ENCODE results near the gene HIP1R. TPM values are rescaled to one million over a fixed set of nuclear protein-coding genes. Genes with fewer than 3 reads are reported as not detected.

HIP1R gene
- total and polyA plus RNA-seq, 10 of the 15 experiments (the other 5 are each of a cell fraction or from before 2014, with no cell fraction given), result 0.18 to 27.7 (median 11.7) TPM

GRCh38 chr12:122789637-122790036 lies 45.6 kb upstream of the HIP1R start:
- in situ Hi-C loops (cut with MboI) (loop anchor here (5.0 kb wide), 1 partner anchor 163 kb away; no protein-coding TSS in a partner anchor), intact Hi-C loops (cut with micrococcal nuclease; ENCODE audit: unreplicated experiment) (loop anchor here (5.0 kb wide), 1 partner anchor 48 kb away; the partner anchor contains the start of gene HIP1R)
- Histone ChIP-seq H2AFZ (ENCODE audit: control insufficient read depth, low read depth, low read length) (no peak overlapping the region), H3K27ac (ENCODE audit: control insufficient read depth, insufficient read depth) (no peak overlapping the region), H3K79me2 (ENCODE audit: control insufficient read depth, insufficient read depth, low read length) (no peaks in the 10 kb centered on the region), H3K36me3 (ENCODE audit: control insufficient read depth in 2 of 2, insufficient read depth in 2 of 2, low read length in 1 of 2) (no peaks in the 10 kb centered on the region), H3K27me3 (replicated peaks in 1 of 2; ENCODE audit: control insufficient read depth in 2 of 2, insufficient read depth in 2 of 2, low read length in 1 of 2) (no peaks in the 10 kb centered on the region), H3K4me3 (no peak overlapping the region), H3K4me1 (ENCODE audit: control insufficient read depth, insufficient read depth, low read length) (peaks cover 10% of the 10 kb centered on the region), H3K9me3 (replicated peaks; ENCODE audit: control insufficient read depth, insufficient read depth, low read length) (no peaks in the 10 kb centered on the region), H4K20me1 (ENCODE audit: control insufficient read depth, insufficient read depth) (no peaks in the 10 kb centered on the region), H3K9ac (ENCODE audit: control insufficient read depth, insufficient read depth, low read length) (no peak overlapping the region), H3K4me2 (ENCODE audit: control insufficient read depth, insufficient read depth) (no peak overlapping the region)
- DNase-seq (ENCODE audit: low read depth, low spot score), result no peak
- ChIA-PET RAD21 (ENCODE audit: unreplicated experiment) (no interaction called here), SMC1A (ENCODE audit: uncharacterized antibody, unreplicated experiment) (interaction anchor here (0.9 to 1.6 kb wide), 2 partner anchors 8 to 68 kb away, joined by 3 to 6 read pairs; no protein-coding TSS in a partner anchor), POLR2A (interaction anchor here (0.6 kb wide), 2 partner anchors 10 to 383 kb away, joined by 3 read pairs; no protein-coding TSS in a partner anchor), CTCF (interaction anchor here (1.7 to 1.9 kb wide), 2 partner anchors 8 to 12 kb away, joined by 7 read pairs; no protein-coding TSS in a partner anchor)
- ATAC-seq, result no peak
- no TSS peak for BruUV-seq (replicated peaks)
- no peak for FAIRE-seq
- TF ChIP-seq SP1 (IDR thresholded peaks at IDR 0.05; ENCODE audit: low read depth, low read length) (no peak), HDAC6 (IDR thresholded peaks at IDR 0.05; ENCODE audit: unreplicated experiment) (no peak)
- 73% methylated on average over 5 of the region's 5 CpGs for WGBS (ENCODE audit: insufficient coverage, insufficient replicate concordance, low lambda C conversion rate, missing lambda C conversion rate)

- H3K79me2 ChIP-seq (ENCODE audit: control insufficient read depth, insufficient read depth, low read length), result no peaks in the 10 kb centered on the region
- H3K4me1 ChIP-seq (ENCODE audit: control insufficient read depth, insufficient read depth, low read length), result peaks cover 5% of the 10 kb centered on the region
- no peak overlapping the region for H2AFZ ChIP-seq (ENCODE audit: control insufficient read depth, low read depth, low read length)
- no peak for ATAC-seq
- CTCF ChIA-PET, result interaction anchor here (0.6 to 1.9 kb wide), 5 partner anchors 8 to 162 kb away, joined by 3 to 7 read pairs (median 4); no protein-coding TSS in a partner anchor
- in situ Hi-C loops (cut with MboI) (loop anchor here (5.0 kb wide), 1 partner anchor 162 kb away; no protein-coding TSS in a partner anchor), intact Hi-C loops (cut with micrococcal nuclease; ENCODE audit: unreplicated experiment) (loop anchor here (5.0 kb wide), 1 partner anchor 47 kb away; the partner anchor contains the start of gene HIP1R)
- no peaks in the 10 kb centered on the region for H3K27me3 ChIP-seq (replicated peaks in 1 of 2; ENCODE audit: control insufficient read depth in 2 of 2, insufficient read depth in 2 of 2, low read length in 1 of 2)
- H3K36me3 ChIP-seq (ENCODE audit: control insufficient read depth in 2 of 2, insufficient read depth in 2 of 2, low read length in 1 of 2), result no peaks in the 10 kb centered on the region
- H3K27ac ChIP-seq (ENCODE audit: control insufficient read depth, insufficient read depth), result no peak overlapping the region
- no peak for FAIRE-seq
- 61% methylated on average over 5 of the region's 5 CpGs for WGBS (ENCODE audit: insufficient coverage, insufficient replicate concordance, low lambda C conversion rate, missing lambda C conversion rate)
- no TSS peak for BruUV-seq (replicated peaks)
- POLR2A ChIA-PET, result interaction anchor here (0.6 kb wide), 1 partner anchor 11 kb away, joined by 3 read pairs; no protein-coding TSS in a partner anchor
- DNase-seq (ENCODE audit: low read depth, low spot score), result no peak
- SMC1A ChIA-PET (ENCODE audit: uncharacterized antibody, unreplicated experiment), result interaction anchor here (0.9 to 1.6 kb wide), 3 partner anchors 9 to 188 kb away, joined by 3 to 6 read pairs (median 3); no protein-coding TSS in a partner anchor
- H3K4me2 ChIP-seq (ENCODE audit: control insufficient read depth, insufficient read depth), result no peak overlapping the region
- RAD21 ChIA-PET (ENCODE audit: unreplicated experiment), result interaction anchor here (0.8 kb wide), 1 partner anchor 162 kb away, joined by 3 read pairs; no protein-coding TSS in a partner anchor
- H4K20me1 ChIP-seq (ENCODE audit: control insufficient read depth, insufficient read depth), result no peaks in the 10 kb centered on the region
- no peak overlapping the region for H3K9ac ChIP-seq (ENCODE audit: control insufficient read depth, insufficient read depth, low read length)
- H3K9me3 ChIP-seq (replicated peaks; ENCODE audit: control insufficient read depth, insufficient read depth, low read length), result no peaks in the 10 kb centered on the region
- H3K4me3 ChIP-seq, result no peak overlapping the region
- TF ChIP-seq SP1 (IDR thresholded peaks at IDR 0.05; ENCODE audit: low read depth, low read length) (no peak), ZBTB4 (CRISPR knock-in tag; IDR thresholded peaks at IDR 0.05) (no peak), YY1 (IDR thresholded peaks at IDR 0.05; ENCODE audit: low read depth, low read length) (no peak), RCOR1 (conservative IDR thresholded peaks at IDR 0.05; ENCODE audit: low read depth, low read length) (no peak), NBN (IDR thresholded peaks at IDR 0.05) (no peak), SMAD5 (IDR thresholded peaks at IDR 0.05; ENCODE audit: low read depth) (no peak), CHD1 (IDR thresholded peaks at IDR 0.05; ENCODE audit: low read depth, low read length) (no peak), ELK1 (IDR thresholded peaks at IDR 0.05; ENCODE audit: low read depth, low read length) (no peak)
These were observed 44.7 kb upstream of the HIP1R start for GRCh38 chr12:122790393-122791075.

Measured in GM12878 (cell line).